ENCODE measurements around the gene USP47.
"Not testable (repeated sequence)": the region's sequence is repeated elsewhere in the genome, so short reads cannot be mapped to it uniquely, and the experiment has no call there.

USP47 gene

GRCh38 chr11:11826260-11826659, 15.5 kb upstream of the USP47 start:
- peak; percentile 7 for DNase-seq

GRCh38 chr11:11827272-11827671, 14.5 kb upstream of the USP47 start:
- no peak for DNase-seq

GRCh38 chr11:11831406-11831805, 10.4 kb upstream of the USP47 start:
- not testable (repeated sequence) for DNase-seq

GRCh38 chr11:11836676-11837231, 5.0 kb upstream of the USP47 start:
- no peak for DNase-seq

GRCh38 chr11:11839718-11840117, 2.1 kb upstream of the USP47 start:
- no peak for DNase-seq

GRCh38 chr11:11841116-11841722, 553 bp upstream of the USP47 start:
- no peak for DNase-seq

GRCh38 chr11:11842421-11843008, 743 bp downstream of the USP47 start:
- peak; percentile 66 for DNase-seq

GRCh38 chr11:11843211-11843621, 1.4 kb downstream of the USP47 start:
- DNase-seq, result no peak

GRCh38 chr11:11843642-11844041, 1.9 kb downstream of the USP47 start:
- no peak for DNase-seq

- no peak for DNase-seq
These were observed 2.5 kb downstream of the USP47 start for GRCh38 chr11:11844272-11844671.

GRCh38 chr11:11845071-11845470, 3.3 kb downstream of the USP47 start:
- DNase-seq, result no peak

GRCh38 chr11:11845551-11845950, 3.8 kb downstream of the USP47 start:
- DNase-seq, result no peak

- DNase-seq, result no peak
These were observed 5.3 kb downstream of the USP47 start for GRCh38 chr11:11847082-11847481.

- peak; percentile 75 for DNase-seq
These were observed 7.3 kb downstream of the USP47 start for GRCh38 chr11:11848891-11849746.

- DNase-seq, result no peak
These were observed 8.9 kb downstream of the USP47 start for GRCh38 chr11:11850668-11851067.

- DNase-seq, result peak; percentile 37
These were observed 14.9 kb downstream of the USP47 start for GRCh38 chr11:11856638-11857037.

GRCh38 chr11:11857769-11858168, 16.0 kb downstream of the USP47 start:
- no peak for DNase-seq

- DNase-seq, result no peak
These were observed 16.9 kb downstream of the USP47 start for GRCh38 chr11:11858676-11859075.

GRCh38 chr11:11860103-11860979, 18.6 kb downstream of the USP47 start:
- DNase-seq, result no peak

- no peak for DNase-seq
These were observed 21.2 kb downstream of the USP47 start for GRCh38 chr11:11862999-11863398.

GRCh38 chr11:11864332-11864731, 22.6 kb downstream of the USP47 start:
- no peak for DNase-seq

- DNase-seq, result no peak
These were observed 23.0 kb downstream of the USP47 start for GRCh38 chr11:11864803-11865202.

- DNase-seq, result no peak
These were observed 23.7 kb downstream of the USP47 start for GRCh38 chr11:11865449-11865848.

Data from CD4-positive, alpha-beta T cell treated with Interleukin-17A for 4 hours (primary cell).